ENCODE measurements around the gene FCHO1. TPM values are rescaled to one million over a fixed set of nuclear protein-coding genes. Genes with fewer than 3 reads are reported as not detected.

FCHO1 gene, protein sequence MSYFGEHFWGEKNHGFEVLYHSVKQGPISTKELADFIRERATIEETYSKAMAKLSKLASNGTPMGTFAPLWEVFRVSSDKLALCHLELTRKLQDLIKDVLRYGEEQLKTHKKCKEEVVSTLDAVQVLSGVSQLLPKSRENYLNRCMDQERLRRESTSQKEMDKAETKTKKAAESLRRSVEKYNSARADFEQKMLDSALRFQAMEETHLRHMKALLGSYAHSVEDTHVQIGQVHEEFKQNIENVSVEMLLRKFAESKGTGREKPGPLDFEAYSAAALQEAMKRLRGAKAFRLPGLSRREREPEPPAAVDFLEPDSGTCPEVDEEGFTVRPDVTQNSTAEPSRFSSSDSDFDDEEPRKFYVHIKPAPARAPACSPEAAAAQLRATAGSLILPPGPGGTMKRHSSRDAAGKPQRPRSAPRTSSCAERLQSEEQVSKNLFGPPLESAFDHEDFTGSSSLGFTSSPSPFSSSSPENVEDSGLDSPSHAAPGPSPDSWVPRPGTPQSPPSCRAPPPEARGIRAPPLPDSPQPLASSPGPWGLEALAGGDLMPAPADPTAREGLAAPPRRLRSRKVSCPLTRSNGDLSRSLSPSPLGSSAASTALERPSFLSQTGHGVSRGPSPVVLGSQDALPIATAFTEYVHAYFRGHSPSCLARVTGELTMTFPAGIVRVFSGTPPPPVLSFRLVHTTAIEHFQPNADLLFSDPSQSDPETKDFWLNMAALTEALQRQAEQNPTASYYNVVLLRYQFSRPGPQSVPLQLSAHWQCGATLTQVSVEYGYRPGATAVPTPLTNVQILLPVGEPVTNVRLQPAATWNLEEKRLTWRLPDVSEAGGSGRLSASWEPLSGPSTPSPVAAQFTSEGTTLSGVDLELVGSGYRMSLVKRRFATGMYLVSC
- 10 to 100 TPM in 1 of 4 donors, 1 to 10 TPM in 3; 2.3 to 41.3 (median 5.3) TPM for total RNA-seq

GRCh38 chr19:17751103-17751911, at the start of gene FCHO1:
TSS of gene FCHO1 (plus strand) at chr19:17751477. CDS start at chr19:17755165, 3,688 bp downstream.
- no peaks in the 10 kb centered on the region for H3K36me3 ChIP-seq
- H3K9me3 ChIP-seq, result no peaks in the 10 kb centered on the region
- H3K4me3 ChIP-seq, result peak within 1 kb of the TSS; percentile 25 to 47 (median 40)
- TF ChIP-seq CTCF (IDR thresholded peaks at IDR 0.05) (no peak), POLR2A (IDR thresholded peaks at IDR 0.05) (no peak)
- peak within 1 kb of the TSS; percentile 61 to 90 (median 78) for H3K27ac ChIP-seq
- H3K4me1 ChIP-seq, result peaks cover 0 to 41% (median 11%) of the 10 kb centered on the region in 4 donors
- H3K27me3 ChIP-seq, result no peaks in the 10 kb centered on the region
- DNase-seq, result peak; percentile 58 to 95 (median 95)

GRCh38 chr19:17703824-17704463, 47.3 kb upstream of the FCHO1 start:
- DNase-seq, result peak; percentile 64 to 85 (median 68)
- Histone ChIP-seq H3K36me3 (no peaks in the 10 kb centered on the region), H3K27ac (no peak overlapping the region), H3K4me1 (no peaks in the 10 kb centered on the region), H3K9me3 (no peaks in the 10 kb centered on the region), H3K27me3 (no peaks in the 10 kb centered on the region), H3K4me3 (no peak overlapping the region)
- TF ChIP-seq CTCF (IDR thresholded peaks at IDR 0.05) (peak; percentile 76 to 95 (median 82)), POLR2A (IDR thresholded peaks at IDR 0.05) (no peak)

DNA sequence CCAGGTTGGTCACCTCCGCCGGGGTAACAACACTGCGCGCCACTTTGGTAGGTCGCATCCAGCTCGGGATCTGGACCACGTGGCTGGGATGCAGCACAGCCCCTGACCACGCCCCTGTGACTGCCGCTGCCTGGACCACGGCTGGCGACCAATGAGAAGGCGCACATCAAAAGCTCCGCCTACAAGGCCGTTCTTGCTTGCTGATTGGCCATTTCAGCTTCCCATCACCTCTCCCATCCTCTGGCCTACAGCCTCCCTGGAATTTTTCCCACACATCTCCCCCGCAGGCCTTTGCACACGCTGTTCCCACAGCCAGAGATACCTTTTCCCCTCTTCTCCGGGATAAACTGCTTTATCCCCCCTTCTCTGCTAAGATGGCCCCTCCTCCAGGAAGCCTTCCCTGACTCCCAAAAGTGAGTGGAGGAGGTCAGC, 44.5 kb upstream of the FCHO1 start:
- TF ChIP-seq CTCF (IDR thresholded peaks at IDR 0.05), result no peak
- TF ChIP-seq POLR2A (IDR thresholded peaks at IDR 0.05), result no peak
- Histone ChIP-seq H3K27me3 (no peaks in the 10 kb centered on the region), H3K36me3 (no peaks in the 10 kb centered on the region), H3K4me1 (no peaks in the 10 kb centered on the region), H3K9me3 (no peaks in the 10 kb centered on the region), H3K27ac (no peak overlapping the region), H3K4me3 (no peak overlapping the region)
- DNase-seq, result no peak

- no peak overlapping the region for H3K4me3 ChIP-seq
- no peaks in the 10 kb centered on the region for H3K36me3 ChIP-seq
- no peak overlapping the region for H3K27ac ChIP-seq
- TF ChIP-seq POLR2A (IDR thresholded peaks at IDR 0.05), result no peak
- TF ChIP-seq CTCF (IDR thresholded peaks at IDR 0.05), result no peak
- H3K27me3 ChIP-seq, result no peaks in the 10 kb centered on the region
- no peaks in the 10 kb centered on the region for H3K4me1 ChIP-seq
- DNase-seq, result no peak
- H3K9me3 ChIP-seq, result no peaks in the 10 kb centered on the region
Measured at GRCh38 chr19:17711851-17712250, 39.4 kb upstream of the FCHO1 start.

All from Peyer's patch (tissue), 4 donors.